ENCODE data around the gene COL4A1. TPM values are rescaled to one million over a fixed set of nuclear protein-coding genes. Genes with fewer than 3 reads are reported as not detected.

The COL4A1 gene
- total RNA-seq, 2 experiments from 2014 or later = not detected

- DNase-seq = no peak
- Mint-ChIP-seq H3K27me3 (peaks cover 15% of the 10 kb centered on the region), H3K4me3 (no peak overlapping the region), H3K4me1 (peaks cover 3% of the 10 kb centered on the region), H3K9me3 (peaks cover 1% of the 10 kb centered on the region), H3K27ac (no peak overlapping the region), H3K36me3 (no peaks in the 10 kb centered on the region)
Observed at GRCh38 chr13:110346661-110347067, 39.7 kb upstream of the COL4A1 start.

- H3K4me3 Mint-ChIP-seq = no peak overlapping the region
- peaks cover 12% of the 10 kb centered on the region for H3K4me1 Mint-ChIP-seq
- H3K27ac Mint-ChIP-seq = no peak overlapping the region
- no peak for DNase-seq
- peaks cover 3% of the 10 kb centered on the region for H3K9me3 Mint-ChIP-seq
- H3K27me3 Mint-ChIP-seq = peaks cover 24% of the 10 kb centered on the region
- H3K36me3 Mint-ChIP-seq = peaks cover 1% of the 10 kb centered on the region
Observed at GRCh38 chr13:110345701-110346100, 38.7 kb upstream of the COL4A1 start.

- peaks cover 1% of the 10 kb centered on the region for H3K36me3 Mint-ChIP-seq
Observed at GRCh38 chr13:110345266-110345665, 38.3 kb upstream of the COL4A1 start.

GRCh38 chr13:110344320-110344719 lies 37.4 kb upstream of the COL4A1 start:
- no peak overlapping the region for H3K27ac Mint-ChIP-seq
- peaks cover 1% of the 10 kb centered on the region for H3K36me3 Mint-ChIP-seq
- no peak for DNase-seq
- H3K4me3 Mint-ChIP-seq = no peak overlapping the region
- H3K4me1 Mint-ChIP-seq = peaks cover 24% of the 10 kb centered on the region
- H3K27me3 Mint-ChIP-seq = peaks cover 24% of the 10 kb centered on the region
- peaks cover 3% of the 10 kb centered on the region for H3K9me3 Mint-ChIP-seq

More at GRCh38 chr13:110345266-110345665, 38.3 kb upstream of the COL4A1 start:
- DNase-seq = no peak
- no peak overlapping the region for H3K4me3 Mint-ChIP-seq
- H3K27ac Mint-ChIP-seq = no peak overlapping the region
- H3K4me1 Mint-ChIP-seq = peaks cover 17% of the 10 kb centered on the region
- H3K27me3 Mint-ChIP-seq = peaks cover 26% of the 10 kb centered on the region
- H3K9me3 Mint-ChIP-seq = peaks cover 3% of the 10 kb centered on the region

- Mint-ChIP-seq H3K9me3 (peaks cover 3% of the 10 kb centered on the region), H3K36me3 (peaks cover 1% of the 10 kb centered on the region), H3K4me3 (no peak overlapping the region), H3K27ac (no peak overlapping the region), H3K4me1 (peaks cover 26% of the 10 kb centered on the region), H3K27me3 (peaks cover 27% of the 10 kb centered on the region)
- no peak for DNase-seq
Observed at GRCh38 chr13:110343241-110343865, 36.4 kb upstream of the COL4A1 start.

- no peak for DNase-seq
- peaks cover 1% of the 10 kb centered on the region for H3K36me3 Mint-ChIP-seq
- H3K4me1 Mint-ChIP-seq = peaks cover 26% of the 10 kb centered on the region
- no peak overlapping the region for H3K27ac Mint-ChIP-seq
- H3K4me3 Mint-ChIP-seq = no peak overlapping the region
- peaks cover 3% of the 10 kb centered on the region for H3K9me3 Mint-ChIP-seq
- H3K27me3 Mint-ChIP-seq = peaks cover 27% of the 10 kb centered on the region
Observed at GRCh38 chr13:110342474-110342873, 35.5 kb upstream of the COL4A1 start.

- H3K36me3 Mint-ChIP-seq = peaks cover 1% of the 10 kb centered on the region
- peaks cover 27% of the 10 kb centered on the region for H3K27me3 Mint-ChIP-seq
- no peak overlapping the region for H3K4me3 Mint-ChIP-seq
- H3K4me1 Mint-ChIP-seq = peaks cover 26% of the 10 kb centered on the region
- peaks cover 3% of the 10 kb centered on the region for H3K9me3 Mint-ChIP-seq
- DNase-seq = no peak
- H3K27ac Mint-ChIP-seq = peak overlapping the region; percentile 67
Observed at GRCh38 chr13:110341445-110342244, 34.7 kb upstream of the COL4A1 start.

- Mint-ChIP-seq H3K4me3 (peak overlapping the region; percentile 26), H3K27me3 (peaks cover 27% of the 10 kb centered on the region), H3K9me3 (peaks cover 3% of the 10 kb centered on the region), H3K4me1 (peaks cover 26% of the 10 kb centered on the region), H3K27ac (peak overlapping the region; percentile 80), H3K36me3 (peaks cover 1% of the 10 kb centered on the region)
- peak; percentile 69 for DNase-seq
Observed at GRCh38 chr13:110340812-110341444, 34.0 kb upstream of the COL4A1 start.

GRCh38 chr13:110339975-110340550 lies 33.1 kb upstream of the COL4A1 start:
- Mint-ChIP-seq H3K36me3 (peaks cover 1% of the 10 kb centered on the region), H3K4me1 (peaks cover 26% of the 10 kb centered on the region), H3K9me3 (peaks cover 3% of the 10 kb centered on the region), H3K27ac (peak overlapping the region; percentile 80), H3K4me3 (no peak overlapping the region), H3K27me3 (peaks cover 27% of the 10 kb centered on the region)
- no peak for DNase-seq

- H3K27ac Mint-ChIP-seq = no peak overlapping the region
- H3K9me3 Mint-ChIP-seq = peaks cover 3% of the 10 kb centered on the region
- no peak for DNase-seq
- peaks cover 26% of the 10 kb centered on the region for H3K4me1 Mint-ChIP-seq
- no peak overlapping the region for H3K4me3 Mint-ChIP-seq
- peaks cover 1% of the 10 kb centered on the region for H3K36me3 Mint-ChIP-seq
- H3K27me3 Mint-ChIP-seq = peaks cover 31% of the 10 kb centered on the region
Observed at GRCh38 chr13:110339263-110339662, 32.3 kb upstream of the COL4A1 start.

- peaks cover 26% of the 10 kb centered on the region for H3K4me1 Mint-ChIP-seq
- no peak for DNase-seq
- no peak overlapping the region for H3K27ac Mint-ChIP-seq
- H3K9me3 Mint-ChIP-seq = peaks cover 3% of the 10 kb centered on the region
- peaks cover 1% of the 10 kb centered on the region for H3K36me3 Mint-ChIP-seq
- H3K4me3 Mint-ChIP-seq = no peak overlapping the region
- peaks cover 32% of the 10 kb centered on the region for H3K27me3 Mint-ChIP-seq
Observed at GRCh38 chr13:110338441-110339101, 31.6 kb upstream of the COL4A1 start.

- no peak overlapping the region for H3K4me3 Mint-ChIP-seq
- DNase-seq = no peak
- peaks cover 1% of the 10 kb centered on the region for H3K36me3 Mint-ChIP-seq
- peaks cover 26% of the 10 kb centered on the region for H3K4me1 Mint-ChIP-seq
- no peak overlapping the region for H3K27ac Mint-ChIP-seq
- H3K9me3 Mint-ChIP-seq = peaks cover 3% of the 10 kb centered on the region
- peaks cover 31% of the 10 kb centered on the region for H3K27me3 Mint-ChIP-seq
Observed at GRCh38 chr13:110337247-110337646, 30.3 kb upstream of the COL4A1 start.

- peaks cover 23% of the 10 kb centered on the region for H3K4me1 Mint-ChIP-seq
- peaks cover 1% of the 10 kb centered on the region for H3K36me3 Mint-ChIP-seq
- peaks cover 2% of the 10 kb centered on the region for H3K9me3 Mint-ChIP-seq
- DNase-seq = no peak
- H3K27me3 Mint-ChIP-seq = peaks cover 28% of the 10 kb centered on the region
- no peak overlapping the region for H3K4me3 Mint-ChIP-seq
- no peak overlapping the region for H3K27ac Mint-ChIP-seq
Observed at GRCh38 chr13:110336681-110337080, 29.7 kb upstream of the COL4A1 start.

GRCh38 chr13:110336108-110336507 lies 29.2 kb upstream of the COL4A1 start:
- no peak for DNase-seq
- Mint-ChIP-seq H3K36me3 (no peaks in the 10 kb centered on the region), H3K27me3 (peaks cover 23% of the 10 kb centered on the region), H3K27ac (no peak overlapping the region), H3K9me3 (no peaks in the 10 kb centered on the region), H3K4me3 (no peak overlapping the region), H3K4me1 (peaks cover 18% of the 10 kb centered on the region)

Data from activated naive CD8-positive, alpha-beta T cell treated with anti-CD3 and anti-CD28 coated beads for 36 hours (primary cell).